GM12878 (cell line): ENCODE results near the gene ANO2.

Experiments
- BCLAF1 ChIP-seq: fragments of 450-650 bp; IDR thresholded peaks from 2 replicates; pipeline ENCODE4 v1.6.1; 2017; ENCODE audit warnings: antibody characterized with exemption, mild to moderate bottlenecking, moderate library complexity
- CTCF ChIP-seq, 3 experiments: IDR thresholded peaks in 2 of 3; conservative IDR thresholded peaks in 1 of 3; 2 replicates each; pipeline ENCODE4 v1.5.1; 2011; ENCODE audit warnings: low read depth in 3 of 3, low read length in 3 of 3, mild to moderate bottlenecking in 3 of 3, control low read depth in 2 of 3, moderate library complexity in 2 of 3, inconsistent platforms in 1 of 3, mixed read lengths in 1 of 3; ENCODE audit not compliant: control insufficient read depth in 2 of 3, insufficient read depth in 1 of 3; ENCODE audit errors: extremely low read depth in 1 of 3
- FOS ChIP-seq: IDR thresholded peaks from 3 replicates; pipeline ENCODE4 v1.6.1; 2011; ENCODE audit warnings: borderline replicate concordance; ENCODE audit not compliant: insufficient read length; ENCODE audit errors: extremely low read depth
- HDGF ChIP-seq: fragments of 450-650 bp; IDR thresholded peaks from 2 replicates; pipeline ENCODE4 v1.6.1; 2016; ENCODE audit warnings: antibody characterized with exemption
- IKZF2 ChIP-seq, 2 experiments: fragments of 450-650 bp; IDR thresholded peaks; 2 replicates each; pipeline ENCODE4 v1.6.1; 2017; ENCODE audit warnings: mild to moderate bottlenecking in 2 of 2, moderate library complexity in 2 of 2
- MLLT1 ChIP-seq: fragments of 450-650 bp; IDR thresholded peaks from 2 replicates; pipeline ENCODE4 v1.6.1; 2016; ENCODE audit warnings: mild to moderate bottlenecking
- NR2C1 ChIP-seq: fragments of 450-650 bp; IDR thresholded peaks from 2 replicates; pipeline ENCODE4 v1.6.1; 2017; ENCODE audit warnings: antibody characterized with exemption, mild to moderate bottlenecking, moderate library complexity
- PML ChIP-seq: IDR thresholded peaks from 2 replicates; pipeline ENCODE4 v1.6.1; 2012; ENCODE audit warnings: low read length, inconsistent platforms
- POLR2AphosphoS5 ChIP-seq: IDR thresholded peaks from 2 replicates; pipeline ENCODE4 v1.6.1; 2011; ENCODE audit warnings: mild to moderate bottlenecking, low read length, inconsistent platforms
- RAD21 ChIP-seq: IDR thresholded peaks from 2 replicates; pipeline ENCODE4 v1.6.1; 2011; ENCODE audit warnings: mild to moderate bottlenecking, low read depth, low read length, moderate library complexity; ENCODE audit not compliant: insufficient read depth
- RFX5 ChIP-seq: IDR thresholded peaks from 2 replicates; pipeline ENCODE4 v1.6.1; 2011; ENCODE audit warnings: low read depth, low read length, improper control_type of control experiment
- SMC3 ChIP-seq: IDR thresholded peaks from 2 replicates; pipeline ENCODE4 v1.6.1; 2011; ENCODE audit warnings: low read length, improper control_type of control experiment, borderline replicate concordance
- TCF3 ChIP-seq: IDR thresholded peaks from 2 replicates; pipeline ENCODE4 v1.6.1; 2012; ENCODE audit warnings: low read depth, mild to moderate bottlenecking, low read length, borderline replicate concordance; ENCODE audit not compliant: insufficient read depth
- ZSCAN29 ChIP-seq: fragments of 450-650 bp; IDR thresholded peaks from 2 replicates; pipeline ENCODE4 v1.6.1; 2017; ENCODE audit warnings: mild to moderate bottlenecking, moderate library complexity

- no peak for TF ChIP-seq BCLAF1
- TF ChIP-seq HDGF: no peak
- TF ChIP-seq RAD21: no peak
- TF ChIP-seq ZSCAN29: no peak
- no peak for TF ChIP-seq PML
- no peak for TF ChIP-seq RFX5
- no peak for TF ChIP-seq SMC3
- no peak for TF ChIP-seq IKZF2 (IDR thresholded peaks at IDR 0.05)
- no peak for TF ChIP-seq TCF3
- no peak for TF ChIP-seq POLR2AphosphoS5
- TF ChIP-seq FOS: no peak
- no peak for TF ChIP-seq MLLT1
- TF ChIP-seq CTCF (IDR thresholded peaks at IDR 0.05 in 2 of 3, conservative IDR thresholded peaks at IDR 0.05 in 1 of 3; ENCODE audit: control insufficient read depth in 2 of 3, extremely low read depth in 1 of 3, insufficient read depth in 1 of 3, low read depth in 3 of 3, low read length in 3 of 3): no peak
- no peak for TF ChIP-seq NR2C1
Observed at GRCh38 chr12:5546616-5547015, 398.4 kb downstream of the ANO2 start.
